Inferior parietal cortex (tissue), 1 donor: ENCODE measurements around the gene STK17B.

Experiments used
- DNase-seq: peaks from one replicate; pipeline ENCODE4 v3.0.0-alpha.2; 2016; ENCODE audit errors: extremely low spot score

STK17B gene

GRCh38 chr2:196159221-196159892 lies 12.0 kb downstream of the STK17B start:
- no peak for DNase-seq

- DNase-seq = no peak
Observed at GRCh38 chr2:196155575-196155974, 15.8 kb downstream of the STK17B start.

GRCh38 chr2:196153480-196153879 lies 17.9 kb downstream of the STK17B start:
- DNase-seq = no peak

GRCh38 chr2:196149948-196150347 lies 21.4 kb downstream of the STK17B start:
- no peak for DNase-seq

- no peak for DNase-seq
Observed at GRCh38 chr2:196148736-196149135, 22.6 kb downstream of the STK17B start.

- no peak for DNase-seq
Observed at GRCh38 chr2:196145256-196145655, 26.1 kb downstream of the STK17B start.

- DNase-seq = no peak
Observed at GRCh38 chr2:196144513-196145126, 26.8 kb downstream of the STK17B start.

GRCh38 chr2:196143730-196144131 lies 27.6 kb downstream of the STK17B start:
- no peak for DNase-seq

GRCh38 chr2:196142825-196143224 lies 28.6 kb downstream of the STK17B start:
- DNase-seq = no peak

- no peak for DNase-seq
Observed at GRCh38 chr2:196140213-196140612, 31.2 kb downstream of the STK17B start.

- DNase-seq = no peak
Observed at GRCh38 chr2:196137271-196137670, 34.1 kb downstream of the STK17B start.

- DNase-seq = no peak
Observed at GRCh38 chr2:196136151-196136550, 35.2 kb downstream of the STK17B start.

- DNase-seq = no peak
Observed at GRCh38 chr2:196131949-196132925, 39.1 kb downstream of the STK17B start.

- DNase-seq = no peak
Observed at GRCh38 chr2:196131384-196131937, 39.9 kb downstream of the STK17B start.

GRCh38 chr2:196130039-196130825 lies 41.1 kb downstream of the STK17B start:
- no peak for DNase-seq

GRCh38 chr2:196128749-196129148 lies 42.6 kb downstream of the STK17B start:
- DNase-seq = no peak

GRCh38 chr2:196125596-196125995 lies 45.8 kb downstream of the STK17B start:
- DNase-seq = no peak

- no peak for DNase-seq
Observed at GRCh38 chr2:196123679-196124373, 47.6 kb downstream of the STK17B start.

GRCh38 chr2:196119926-196120325 lies 51.5 kb downstream of the STK17B start:
- no peak for DNase-seq

GRCh38 chr2:196117214-196117705 lies 54.1 kb downstream of the STK17B start:
- no peak for DNase-seq
